Adrenal gland (tissue), 12 donors: ENCODE results near the gene ARHGAP26. TPM values are rescaled to one million over a fixed set of nuclear protein-coding genes. Genes with fewer than 3 reads are reported as not detected.

Experiments used
- DNase-seq, 7 donors: peaks; one replicate each; pipeline ENCODE4 v3.0.0-alpha.2; 2019 to 2020
- H3K27ac ChIP-seq, 5 donors: fragments of 200-600 bp; sonication (generic) in 4 of 5; 1 replicate in 3 of 5; 2 replicates in 2 of 5; pipeline versions ENCODE4 v1.5.1 to v1.8.0; 2016 to 2020; ENCODE audit warnings: mild to moderate bottlenecking in 1 of 5
- H3K27me3 ChIP-seq: fragments of 200-600 bp; 2 replicates; pipeline ENCODE4 v1.8.0; 2021
- H3K36me3 ChIP-seq, 2 donors: fragments of 200-600 bp; replicated peaks in 1 of 2; 1 replicate in 1 of 2; 2 replicates in 1 of 2; pipeline versions ENCODE4 v1.5.1 to v1.8.0; 2018 to 2022
- H3K4me1 ChIP-seq, 2 donors: fragments of 200-600 bp; replicated peaks in 1 of 2; 1 replicate in 1 of 2; 2 replicates in 1 of 2; pipeline versions ENCODE4 v1.5.1 to v1.8.0; 2018 to 2021
- H3K4me3 ChIP-seq, 4 donors: fragments of 200-600 bp; sonication (generic) in 3 of 4; one replicate each; pipeline ENCODE4 v1.5.1; 2016 to 2018
- H3K9me3 ChIP-seq, 3 donors: fragments of 200-600 bp; sonication (generic) in 1 of 3; replicated peaks in 1 of 3; 1 replicate in 2 of 3; 2 replicates in 1 of 3; pipeline versions ENCODE4 v1.5.1 to v1.8.0; 2016 to 2021
- CTCF ChIP-seq, 6 experiments: fragments of 450-650 bp in 4 of 6; fragments of 200-600 bp in 2 of 6; sonication (generic) in 1 of 6; IDR thresholded peaks; 1 replicate in 5 of 6; 2 replicates in 1 of 6; pipeline versions ENCODE4 v1.5.1 to v1.8.0; 2016 to 2021; ENCODE audit warnings: antibody characterized with exemption in 6 of 6, mild to moderate bottlenecking in 2 of 6, moderate library complexity in 1 of 6
- POLR2A ChIP-seq, 2 donors: fragments of 450-650 bp; IDR thresholded peaks; one replicate each; pipeline ENCODE4 v1.6.1; 2017; ENCODE audit warnings: antibody characterized with exemption in 2 of 2, mild to moderate bottlenecking in 2 of 2, moderate library complexity in 1 of 2
- WGBS, 4 donors: extraction: QIAGEN DNeasy Blood & Tissue Kit in 2 of 4; methylation state at CpG; one replicate each; pipeline versions ENCODE4 v1.1.5 to v1.1.7; 2013 to 2017; 5-methylcytosine and 5-hydroxymethylcytosine counted together
- intact Hi-C, 2 donors: fragments of 100-400 bp; cut with DNase I; formaldehyde crosslinking; loops; one replicate each; pipeline versions ENCODE4 v1.14.1 to v1.15.0; 2022 to 2023
- polyA plus RNA-seq, 3 donors: library from polyadenylated mRNA; stranded (reverse); fragments of 200-250 nt in 2 of 3; fragments of 350-450 nt in 1 of 3; fragmentation: Illumina TruSeq in 1 of 3; extraction: RNeasy Lipid Tissue Mini Kit (QIAGEN cat#74804) in 1 of 3; gene quantifications; one replicate each; pipeline ENCODE4 v1.2.3, GENCODE V29; 2013 to 2014
- total RNA-seq, 9 donors: library from RNA; depleted of rRNA in 4 of 9; stranded (reverse); fragments of >200 nt in 4 of 9; fragments of 120-200 nt in 1 of 9; fragmentation: NEBNext Ultra II Directional in 1 of 9; extraction: Animal tissue kit (Norgen Biotek cat#: 25700) in 1 of 9; gene quantifications; one replicate each; pipeline versions ENCODE4 v1.1.0 to v1.2.4, GENCODE V29; 2013 to 2023
- donor health status: healthy with polysubstance abuse.
- donor health status: Bipolar disorder and iron deficiency.
- donor health status: DM: yes; HTN: yes; CAD: no.
- donor health status: DM: no; HTN: no; CAD: no.
- donor health status: DM: no; HTN: no; CAD: no.
- donor health status: DM: yes; HTN: yes; CAD: no.

ARHGAP26 gene
- total and polyA plus RNA-seq, 12 donors = 3.0 to 21.7 (median 10.8) TPM

- TF ChIP-seq POLR2A (IDR thresholded peaks at IDR 0.05) (no peak), CTCF (IDR thresholded peaks at IDR 0.05) (no peak)
- H3K27ac ChIP-seq = peak overlapping the region in 2 of 5 donors; percentile 42 to 55
Observed at GRCh38 chr5:142981475-142981874, 211.3 kb downstream of the ARHGAP26 start.

GRCh38 chr5:142981886-142982820, 212.0 kb downstream of the ARHGAP26 start:
- H3K4me1 ChIP-seq = peaks cover 15 to 27% of the 10 kb centered on the region in 2 donors
- H3K27ac ChIP-seq = peak overlapping the region in 2 of 5 donors; percentile 42 to 55
- H3K27me3 ChIP-seq = no peaks in the 10 kb centered on the region
- WGBS, 4 donors = 39 to 49% (median 44%) methylated on average over 6 of the region's 6 CpGs
- H3K36me3 ChIP-seq = no peaks in the 10 kb centered on the region
- no peaks in the 10 kb centered on the region for H3K9me3 ChIP-seq
- peak; percentile 55 to 85 (median 62) for DNase-seq
- intact Hi-C loops = no loop called here
- no peak for TF ChIP-seq CTCF (IDR thresholded peaks at IDR 0.05)
- TF ChIP-seq POLR2A (IDR thresholded peaks at IDR 0.05) = no peak
- no peak overlapping the region for H3K4me3 ChIP-seq

More at GRCh38 chr5:142981475-142981874, 211.3 kb downstream of the ARHGAP26 start:
- H3K4me1 ChIP-seq = peaks cover 15 to 27% of the 10 kb centered on the region in 2 donors
- no peak overlapping the region for H3K4me3 ChIP-seq
- no peaks in the 10 kb centered on the region for H3K27me3 ChIP-seq
- 10 to 25% (median 23%) methylated on average over 5 of the region's 5 CpGs for WGBS, 4 donors
- no peak for DNase-seq
- intact Hi-C loops = no loop called here
- H3K9me3 ChIP-seq = no peaks in the 10 kb centered on the region
- no peaks in the 10 kb centered on the region for H3K36me3 ChIP-seq

- H3K4me1 ChIP-seq = peaks cover 15 to 27% of the 10 kb centered on the region in 2 donors
- no peaks in the 10 kb centered on the region for H3K36me3 ChIP-seq
- H3K4me3 ChIP-seq = no peak overlapping the region
- DNase-seq = no peak
- no peaks in the 10 kb centered on the region for H3K27me3 ChIP-seq
- H3K9me3 ChIP-seq = no peaks in the 10 kb centered on the region
- peak overlapping the region in 1 of 5 donors; percentile 55 for H3K27ac ChIP-seq
- WGBS, 4 donors = 88 to 96% (median 94%) methylated on average over 3 to 4 of the region's 4 CpGs
- TF ChIP-seq CTCF (IDR thresholded peaks at IDR 0.05) (no peak), POLR2A (IDR thresholded peaks at IDR 0.05) (no peak)
- intact Hi-C loops = no loop called here
Observed at GRCh38 chr5:142982821-142983200, 212.6 kb downstream of the ARHGAP26 start.

GRCh38 chr5:142984011-142984410, 213.8 kb downstream of the ARHGAP26 start:
- intact Hi-C loops = no loop called here
- WGBS, 4 donors = 42 to 74% (median 56%) methylated on average over 1 of the region's 1 CpG
- no peak overlapping the region for H3K27ac ChIP-seq
- no peak overlapping the region for H3K4me3 ChIP-seq
- H3K9me3 ChIP-seq = no peaks in the 10 kb centered on the region
- H3K36me3 ChIP-seq = no peaks in the 10 kb centered on the region
- TF ChIP-seq POLR2A (IDR thresholded peaks at IDR 0.05) (no peak), CTCF (IDR thresholded peaks at IDR 0.05) (no peak)
- H3K27me3 ChIP-seq = no peaks in the 10 kb centered on the region
- no peak for DNase-seq
- peaks cover 15 to 27% of the 10 kb centered on the region in 2 donors for H3K4me1 ChIP-seq
